ENCODE data around the gene TMEM9. TPM values are rescaled to one million over a fixed set of nuclear protein-coding genes. Genes with fewer than 3 reads are reported as not detected.

Gene TMEM9
- total RNA-seq, 4 donors from 2014 or later, result 11.9 to 38.8 (median 13.0) TPM

GRCh38 chr1:201180141-201180540, 25.9 kb upstream of the TMEM9 start:
- Histone ChIP-seq H3K9me3 (no peaks in the 10 kb centered on the region), H3K36me3 (no peaks in the 10 kb centered on the region), H3K27me3 (no peaks in the 10 kb centered on the region), H3K4me1 (peaks cover 47 to 51% of the 10 kb centered on the region in 2 donors), H3K27ac (no peak overlapping the region), H3K4me3 (no peak overlapping the region)
- in situ Hi-C loops (cut with MboI; ENCODE audit: low sequenced_read_pairs in 4 of 4), result no loop called here
- no peak for TF ChIP-seq POLR2A (IDR thresholded peaks at IDR 0.05)
- no peak for TF ChIP-seq CTCF (IDR thresholded peaks at IDR 0.05 in 4 of 5, conservative IDR thresholded peaks at IDR 0.05 in 1 of 5)
- intact Hi-C loops (cut with DNase I; ENCODE audit: low total_unique reads), result no loop called here
- ATAC-seq (no peak), DNase-seq (no peak)

- H3K4me3 ChIP-seq, result no peak overlapping the region
- in situ Hi-C loops (cut with MboI; ENCODE audit: low sequenced_read_pairs in 4 of 4) (no loop called here), intact Hi-C loops (cut with DNase I; ENCODE audit: low total_unique reads) (no loop called here)
- ATAC-seq (no peak), DNase-seq (no peak)
- H3K27me3 ChIP-seq, result no peaks in the 10 kb centered on the region
- H3K36me3 ChIP-seq, result no peaks in the 10 kb centered on the region
- no peak overlapping the region for H3K27ac ChIP-seq
- no peak for TF ChIP-seq CTCF (IDR thresholded peaks at IDR 0.05 in 4 of 5, conservative IDR thresholded peaks at IDR 0.05 in 1 of 5)
- TF ChIP-seq POLR2A (IDR thresholded peaks at IDR 0.05), result no peak
- H3K9me3 ChIP-seq, result no peaks in the 10 kb centered on the region
- peaks cover 34 to 37% of the 10 kb centered on the region in 2 donors for H3K4me1 ChIP-seq
Observed at GRCh38 chr1:201178718-201179117, 24.4 kb upstream of the TMEM9 start.

GRCh38 chr1:201176940-201177339, 22.7 kb upstream of the TMEM9 start:
- Histone ChIP-seq H3K27ac (peak overlapping the region; percentile 82 to 93 (median 88)), H3K27me3 (no peaks in the 10 kb centered on the region), H3K4me1 (peaks cover 30 to 31% of the 10 kb centered on the region in 2 donors), H3K4me3 (no peak overlapping the region), H3K36me3 (no peaks in the 10 kb centered on the region), H3K9me3 (no peaks in the 10 kb centered on the region)
- in situ Hi-C loops (cut with MboI; ENCODE audit: low sequenced_read_pairs in 4 of 4), result no loop called here
- DNase-seq (peak; percentile 87 to 91), ATAC-seq (peak; percentile 74)
- intact Hi-C loops (cut with DNase I; ENCODE audit: low total_unique reads), result no loop called here
- TF ChIP-seq POLR2A (IDR thresholded peaks at IDR 0.05) (peak; percentile 18 to 33), CTCF (IDR thresholded peaks at IDR 0.05 in 4 of 5, conservative IDR thresholded peaks at IDR 0.05 in 1 of 5) (no peak)

- intact Hi-C loops (cut with DNase I; ENCODE audit: low total_unique reads) (no loop called here), in situ Hi-C loops (cut with MboI; ENCODE audit: low sequenced_read_pairs in 4 of 4) (no loop called here)
- Histone ChIP-seq H3K27ac (peak overlapping the region; percentile 82 to 93 (median 88)), H3K4me1 (peaks cover 31 to 34% of the 10 kb centered on the region in 2 donors), H3K9me3 (no peaks in the 10 kb centered on the region), H3K27me3 (no peaks in the 10 kb centered on the region), H3K36me3 (no peaks in the 10 kb centered on the region), H3K4me3 (no peak overlapping the region)
- TF ChIP-seq CTCF (IDR thresholded peaks at IDR 0.05 in 4 of 5, conservative IDR thresholded peaks at IDR 0.05 in 1 of 5) (no peak), POLR2A (IDR thresholded peaks at IDR 0.05) (no peak)
- DNase-seq (no peak), ATAC-seq (no peak)
Observed at GRCh38 chr1:201175820-201176500, 21.7 kb upstream of the TMEM9 start.
